NK-92 treated with Interleukin-12 subunit alpha and Interleukin-12 subunit beta, amount 100 ng/mL, for 24 hours (cell line): Measurements from ENCODE around the gene RFTN2.
"Not testable (repeated sequence)": the region's sequence is repeated elsewhere in the genome, so short reads cannot be mapped to it uniquely, and the experiment has no call there.

Experiments
- DNase-seq: peaks from one replicate; lab custom pipeline; 2025; lab: John Stamatoyannopoulos, UW

Gene RFTN2

DNA sequence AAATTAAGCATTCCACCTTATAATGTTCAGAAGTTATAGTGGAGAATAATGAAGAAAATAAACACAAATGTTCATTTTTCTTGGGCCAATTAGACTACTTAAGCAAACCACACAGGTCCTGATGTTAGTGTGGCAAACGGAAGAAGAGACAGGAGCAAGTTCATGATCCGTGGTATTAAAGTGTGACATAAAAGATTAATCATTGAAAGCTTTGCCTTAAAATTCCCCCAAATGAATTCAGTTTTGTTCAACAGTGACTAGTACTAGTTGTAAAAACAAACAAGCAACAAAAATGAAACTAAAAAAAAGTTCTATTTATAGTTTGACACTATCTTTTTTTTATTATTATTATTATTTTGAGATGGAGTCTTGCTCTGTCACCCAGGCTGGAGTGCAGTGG is 73.7 kb downstream of the RFTN2 start:
- DNase-seq, result no peak

DNA sequence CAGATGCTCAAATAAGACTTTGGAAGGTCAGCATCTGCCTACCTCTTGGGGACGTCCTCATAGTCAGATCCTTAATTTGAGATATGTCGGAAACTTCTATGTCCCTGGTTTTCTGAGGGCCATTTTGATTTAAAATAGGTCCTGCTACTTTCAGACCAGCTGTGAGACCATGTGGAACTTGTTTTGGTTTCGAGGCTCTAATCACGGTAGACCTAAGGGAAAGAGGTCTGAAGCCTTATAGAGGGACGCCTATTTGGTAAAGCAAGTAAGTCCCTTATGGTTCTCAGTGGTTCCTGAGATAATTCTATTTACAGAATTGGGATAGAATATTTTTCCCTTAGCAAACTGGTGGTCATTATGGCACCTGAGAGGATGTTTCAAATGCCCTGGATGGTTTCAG is 75.1 kb downstream of the RFTN2 start:
- DNase-seq, result no peak

DNA sequence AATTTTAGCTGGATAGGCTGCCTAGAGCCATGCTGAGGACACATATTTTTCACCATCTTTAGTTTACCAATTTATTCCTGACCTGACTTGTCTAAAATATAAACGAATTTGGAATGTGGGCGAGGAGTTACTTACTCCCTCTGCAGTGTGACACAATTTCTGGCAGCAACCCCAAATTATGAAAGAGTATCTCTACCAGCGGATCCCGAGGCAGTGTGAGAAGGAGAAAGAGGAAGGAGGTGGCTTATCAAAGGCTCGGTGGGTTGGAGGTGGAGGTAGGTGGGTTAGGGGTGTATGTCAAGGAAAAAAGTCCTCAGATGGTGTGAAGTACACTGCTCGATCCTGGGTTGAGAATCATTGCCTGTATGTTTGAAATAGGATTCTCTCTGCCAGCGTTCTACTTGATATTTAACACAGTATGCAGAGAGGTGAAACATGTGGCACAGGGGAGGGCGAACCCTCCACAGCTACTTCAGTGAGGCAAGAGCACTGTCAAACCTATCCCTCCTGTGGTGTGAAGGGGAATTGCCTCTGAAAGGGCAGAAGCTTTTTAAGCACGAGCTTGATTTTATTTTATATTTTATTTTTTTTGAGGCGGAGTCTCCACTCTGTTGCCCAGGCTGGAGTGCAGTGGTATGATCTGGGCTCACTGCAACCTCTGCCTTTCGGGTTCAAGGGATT is 76.0 kb downstream of the RFTN2 start:
- no peak for DNase-seq

DNA sequence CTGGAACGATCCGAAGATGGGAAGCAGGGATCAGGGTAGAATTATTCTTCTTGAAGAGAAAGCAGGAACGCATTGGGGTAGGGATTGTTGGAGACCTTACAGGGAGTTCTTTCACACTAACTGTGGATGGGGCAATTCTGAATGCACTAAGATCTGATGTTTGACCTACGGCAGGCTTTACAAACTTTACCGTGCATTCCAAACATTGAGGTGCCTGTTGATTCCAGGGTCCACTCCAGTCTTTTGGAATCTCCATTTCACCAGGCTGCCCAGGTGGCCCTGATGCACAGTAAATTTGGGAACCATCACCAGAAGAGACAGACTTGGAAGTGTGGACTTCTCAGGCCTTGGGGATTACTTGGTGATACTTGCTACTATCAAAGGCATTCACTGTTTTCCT is 76.9 kb downstream of the RFTN2 start:
- no peak for DNase-seq

DNA sequence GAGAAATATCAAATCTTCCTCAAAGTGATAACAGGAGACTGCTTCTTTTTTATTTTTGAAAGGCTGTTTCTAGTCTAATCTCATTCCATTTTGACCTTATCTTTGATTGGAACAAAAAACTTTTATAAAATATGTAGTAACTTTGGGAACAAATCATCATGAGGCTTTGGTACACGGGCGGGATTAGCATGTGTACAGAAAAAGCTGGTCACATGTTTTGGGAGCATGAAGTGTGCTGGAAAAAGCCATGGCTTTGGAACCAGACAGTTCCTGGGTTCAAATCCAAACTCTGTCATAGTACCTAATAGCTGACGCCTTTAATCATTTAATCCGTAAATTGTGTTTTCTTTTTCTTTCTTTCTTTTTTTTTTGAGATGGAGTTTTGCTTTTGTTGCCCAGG is 78.2 kb downstream of the RFTN2 start:
- no peak for DNase-seq

DNA sequence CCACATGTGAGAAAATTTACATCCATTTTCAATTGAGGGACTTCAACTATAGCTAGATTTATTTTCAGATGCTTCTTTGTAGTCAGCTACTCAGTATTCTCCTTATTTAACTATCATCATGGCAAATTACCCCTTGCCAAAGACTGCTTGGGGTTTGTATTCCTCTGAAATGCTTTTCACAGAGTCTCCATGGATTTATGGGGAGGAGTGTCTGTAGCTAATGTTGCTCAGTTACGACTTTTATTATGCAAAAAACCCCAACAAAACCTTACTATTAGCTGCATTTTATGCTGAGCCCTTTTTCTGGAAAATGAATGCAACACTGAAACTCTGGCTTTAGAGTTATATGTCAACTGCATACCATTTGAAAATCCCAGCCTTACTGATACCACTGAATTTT is 78.6 kb downstream of the RFTN2 start:
- no peak for DNase-seq

GRCh38 chr2:197591339-197592072 is 83.9 kb downstream of the RFTN2 start:
- DNase-seq, result no peak

- not testable (repeated sequence) for DNase-seq
Observed at GRCh38 chr2:197587255-197587654, 88.1 kb downstream of the RFTN2 start.

DNA sequence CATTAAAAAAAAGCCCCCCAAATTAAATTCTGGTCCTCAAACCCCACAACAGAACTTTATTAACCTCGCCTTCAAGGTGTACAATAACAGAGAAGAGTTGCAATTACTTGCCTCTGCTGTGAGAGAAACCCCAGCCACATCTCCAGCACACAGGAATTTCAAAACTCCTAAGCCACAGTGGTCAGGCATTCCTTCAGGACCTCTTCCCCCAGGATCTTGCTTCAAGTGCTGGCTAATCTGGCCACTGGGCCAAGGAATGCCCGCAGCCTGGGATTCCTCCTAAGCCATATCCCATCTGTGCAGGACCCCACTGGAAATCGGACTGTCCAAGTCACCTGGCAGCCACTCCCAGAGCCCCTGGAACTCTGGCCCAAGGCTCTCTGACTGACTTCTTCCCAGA is 95.2 kb downstream of the RFTN2 start:
- DNase-seq, result not testable (repeated sequence)

DNA sequence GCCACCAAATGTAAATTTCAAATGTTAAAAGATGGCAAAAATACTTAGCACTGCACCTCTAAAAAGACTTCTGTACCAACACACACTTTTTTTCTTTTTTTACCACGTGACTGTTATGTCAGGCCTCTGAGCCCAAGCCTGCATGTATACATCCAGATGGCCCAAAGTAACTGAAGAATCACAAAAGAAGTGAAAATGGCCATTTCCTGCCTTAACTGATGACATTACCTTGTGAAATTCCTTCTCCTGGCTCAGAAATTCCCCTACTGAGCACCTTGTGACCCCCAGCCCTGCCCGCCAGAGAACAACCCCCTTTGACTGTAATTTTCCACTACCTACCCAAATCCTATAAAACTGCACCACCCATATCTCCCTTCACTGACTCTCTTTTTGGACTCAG is 97.1 kb downstream of the RFTN2 start:
- DNase-seq, result not testable (repeated sequence)

GRCh38 chr2:197577446-197577845 is 97.9 kb downstream of the RFTN2 start:
- DNase-seq, result no peak

DNA sequence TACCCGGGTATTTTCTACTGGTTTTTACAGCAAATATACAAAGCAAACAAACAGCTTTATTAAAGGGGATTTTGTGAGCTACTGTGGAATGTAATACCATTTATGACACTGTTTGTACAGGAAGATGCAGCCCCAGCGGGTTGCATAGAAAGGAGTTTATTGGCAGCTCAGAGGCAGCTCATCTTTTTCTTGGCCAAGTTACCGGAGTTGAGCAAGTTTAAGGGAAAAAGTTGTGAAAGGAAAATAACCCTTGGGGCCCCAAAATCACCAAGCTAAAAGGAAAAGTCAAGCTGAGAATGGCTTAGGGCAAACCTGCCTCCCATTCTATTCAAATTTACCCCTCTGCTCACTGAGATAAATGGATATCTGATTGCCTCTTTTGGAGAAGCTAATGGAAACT is 98.8 kb downstream of the RFTN2 start:
- DNase-seq, result no peak

DNA sequence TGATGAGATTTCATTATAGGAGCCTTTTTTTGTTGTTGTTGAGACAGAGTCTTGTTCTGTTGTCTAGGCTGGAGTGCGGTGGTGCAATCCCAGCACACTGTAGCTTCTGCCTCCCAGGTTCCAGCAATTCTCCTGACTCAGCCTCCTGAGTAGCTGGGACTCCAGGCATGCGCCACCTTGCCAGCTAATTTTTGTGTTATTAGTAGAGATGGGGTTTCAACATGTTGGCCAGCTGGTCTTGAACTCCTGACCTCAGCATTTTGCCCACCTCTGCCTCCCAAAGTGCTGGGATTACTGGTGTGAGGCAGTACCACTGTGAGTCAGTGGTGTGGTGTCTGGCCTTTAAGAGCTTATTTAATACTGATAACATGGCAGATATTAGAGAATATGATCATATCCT is 99.4 kb downstream of the RFTN2 start:
- DNase-seq, result no peak

GRCh38 chr2:197573608-197574007 is 101.8 kb downstream of the RFTN2 start:
- DNase-seq, result no peak

- no peak for DNase-seq
Observed at GRCh38 chr2:197571627-197572271, 103.6 kb downstream of the RFTN2 start.

GRCh38 chr2:197560146-197560665 is 115.2 kb downstream of the RFTN2 start:
- no peak for DNase-seq

DNA sequence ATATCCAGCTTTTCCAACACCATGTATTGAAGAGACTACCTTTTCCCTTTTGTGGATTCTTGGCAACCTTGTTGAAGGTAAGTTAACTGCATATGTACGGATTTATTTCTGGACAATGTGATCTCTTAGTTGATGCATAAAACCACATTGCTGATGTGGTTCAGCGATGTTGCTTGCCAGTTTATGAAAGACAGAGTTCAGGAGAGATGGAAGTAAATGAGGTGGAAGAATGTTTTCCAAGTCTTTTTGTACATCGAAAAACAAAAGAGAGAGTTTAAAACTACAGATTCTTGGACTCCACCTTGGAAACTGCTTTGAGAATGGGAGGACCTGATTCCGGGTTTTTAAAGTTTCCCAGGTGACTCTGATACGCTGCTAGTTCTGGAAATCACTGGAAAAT is 115.7 kb downstream of the RFTN2 start:
- DNase-seq, result no peak

DNA sequence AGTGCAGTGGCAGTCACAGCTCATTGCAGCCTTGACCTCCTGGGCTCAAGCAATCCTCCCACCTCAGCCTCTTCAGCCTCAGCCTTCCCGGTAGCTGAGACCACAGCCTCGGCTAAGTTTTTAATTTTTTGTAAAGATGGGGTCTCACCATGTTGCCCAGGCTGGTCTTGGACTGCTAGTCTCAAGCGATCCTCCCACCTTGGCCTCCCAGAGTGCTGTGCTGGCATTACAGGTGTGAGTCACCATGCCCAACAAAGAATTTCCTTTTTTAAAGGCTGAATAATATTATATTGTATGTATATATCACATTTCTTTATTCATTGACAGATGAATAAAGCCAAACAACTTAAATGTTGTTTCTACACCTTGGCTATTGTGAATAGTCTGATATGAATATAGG is 117.0 kb downstream of the RFTN2 start:
- DNase-seq, result no peak

- no peak for DNase-seq
Observed at GRCh38 chr2:197556456-197556855, 118.9 kb downstream of the RFTN2 start.

DNA sequence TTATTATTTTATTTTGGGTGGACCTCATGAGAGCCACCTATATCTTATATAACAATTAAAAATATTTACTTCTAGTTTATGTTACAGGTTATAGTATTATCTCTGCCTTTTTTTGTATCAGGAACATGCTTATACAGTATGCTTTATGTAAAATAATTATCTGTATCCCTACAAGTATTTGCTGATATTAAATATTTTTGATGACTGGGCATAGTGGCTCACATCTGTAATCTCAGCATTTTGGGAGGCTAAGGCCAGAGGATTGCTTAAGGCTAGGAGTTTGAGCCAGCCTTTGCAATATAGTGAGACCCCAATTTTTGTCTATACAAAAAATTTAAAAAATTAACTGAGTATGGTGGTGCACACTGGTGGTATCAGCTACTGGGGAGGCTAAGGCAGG is 119.9 kb downstream of the RFTN2 start:
- DNase-seq, result no peak

GRCh38 chr2:197551260-197551659 is 124.1 kb downstream of the RFTN2 start:
- DNase-seq, result not testable (repeated sequence)

- DNase-seq, result no peak
Observed at GRCh38 chr2:197548582-197548981, 126.8 kb downstream of the RFTN2 start.
